ENCODE data around the gene KNG1.
A peak's percentile ranks its signal among the peaks of the same experiment; 100 is the strongest.

KNG1 gene

DNA sequence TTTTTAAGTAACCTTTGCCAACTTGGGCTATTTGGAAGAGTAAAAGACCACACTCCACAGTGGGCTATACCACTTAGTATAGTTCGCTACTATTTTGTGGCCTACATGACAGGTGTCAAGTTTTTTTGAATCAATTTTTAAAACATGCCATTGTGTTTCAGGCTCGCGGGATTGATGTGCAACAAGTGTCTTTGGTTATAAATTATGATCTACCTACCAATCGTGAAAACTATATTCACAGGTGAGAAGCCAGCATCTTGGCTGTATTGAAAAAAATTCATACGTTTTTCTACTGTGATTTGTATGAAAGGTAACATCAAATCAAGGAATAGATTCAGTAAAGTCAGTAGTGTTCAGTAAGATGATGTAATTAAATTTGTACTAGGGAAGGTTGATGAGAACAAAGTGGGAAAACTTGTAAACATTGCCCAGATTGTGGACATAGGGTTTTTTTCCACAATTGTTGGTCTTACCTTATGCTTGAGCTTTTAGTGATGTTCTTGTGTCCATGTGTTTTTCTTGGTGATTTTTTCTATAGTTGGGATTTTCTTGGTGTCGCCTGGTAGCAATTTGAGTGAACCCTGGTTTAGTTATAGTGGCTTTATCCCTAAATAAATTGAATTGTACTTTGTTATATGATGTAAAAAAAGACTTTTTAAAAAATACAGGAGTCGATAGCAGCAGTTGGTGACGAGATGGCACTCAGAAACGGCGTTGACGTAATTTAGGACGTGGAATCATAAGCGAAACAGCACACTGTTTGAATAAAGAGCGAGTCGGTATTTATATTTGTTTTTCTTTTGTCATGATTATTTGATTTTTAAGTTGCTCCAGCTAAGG lies 70.7 kb downstream of the KNG1 start:
- H3K27ac ChIP-seq, result peak overlapping the region; percentile 98

DNA sequence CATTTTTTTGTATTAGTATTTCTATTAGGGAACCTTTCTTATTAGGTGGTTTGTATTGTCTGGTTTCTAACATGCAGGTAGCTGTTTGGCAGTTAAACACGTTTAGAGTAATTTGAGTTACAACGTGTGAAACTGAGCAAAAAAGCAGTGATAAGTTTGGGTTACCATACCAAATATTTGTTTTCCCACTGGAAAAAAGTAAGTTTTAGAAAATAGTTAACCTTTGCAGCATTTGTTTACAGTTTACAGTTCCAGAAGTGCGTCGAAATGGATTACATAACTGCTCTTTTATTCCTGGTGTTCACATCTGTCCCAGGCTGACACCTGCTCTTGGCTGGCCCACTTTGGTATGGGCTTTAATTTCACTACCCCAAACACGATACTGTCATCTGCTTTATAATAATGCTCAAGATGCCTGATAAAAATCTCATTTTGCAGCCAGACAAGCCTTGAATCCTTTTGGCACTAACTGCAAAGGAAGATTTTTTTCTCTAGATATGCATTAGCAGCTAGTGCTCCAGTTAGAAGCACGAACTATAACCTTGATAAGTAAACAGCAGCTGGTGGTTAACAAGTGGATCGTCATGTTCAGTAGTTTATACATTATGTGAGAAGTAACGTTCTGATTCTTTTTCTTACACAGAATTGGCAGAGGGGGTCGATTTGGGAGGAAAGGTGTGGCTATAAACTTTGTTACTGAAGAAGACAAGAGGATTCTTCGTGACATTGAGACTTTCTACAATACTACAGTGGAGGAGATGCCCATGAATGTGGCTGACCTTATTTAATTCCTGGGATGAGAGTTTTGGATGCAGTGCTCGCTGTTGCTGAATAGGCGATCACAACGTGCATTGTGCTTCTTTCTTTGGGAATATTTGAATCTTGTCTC lies 71.6 kb downstream of the KNG1 start:
- peak overlapping the region; percentile 98 for H3K27ac ChIP-seq
- TF ChIP-seq, protein P1, sequence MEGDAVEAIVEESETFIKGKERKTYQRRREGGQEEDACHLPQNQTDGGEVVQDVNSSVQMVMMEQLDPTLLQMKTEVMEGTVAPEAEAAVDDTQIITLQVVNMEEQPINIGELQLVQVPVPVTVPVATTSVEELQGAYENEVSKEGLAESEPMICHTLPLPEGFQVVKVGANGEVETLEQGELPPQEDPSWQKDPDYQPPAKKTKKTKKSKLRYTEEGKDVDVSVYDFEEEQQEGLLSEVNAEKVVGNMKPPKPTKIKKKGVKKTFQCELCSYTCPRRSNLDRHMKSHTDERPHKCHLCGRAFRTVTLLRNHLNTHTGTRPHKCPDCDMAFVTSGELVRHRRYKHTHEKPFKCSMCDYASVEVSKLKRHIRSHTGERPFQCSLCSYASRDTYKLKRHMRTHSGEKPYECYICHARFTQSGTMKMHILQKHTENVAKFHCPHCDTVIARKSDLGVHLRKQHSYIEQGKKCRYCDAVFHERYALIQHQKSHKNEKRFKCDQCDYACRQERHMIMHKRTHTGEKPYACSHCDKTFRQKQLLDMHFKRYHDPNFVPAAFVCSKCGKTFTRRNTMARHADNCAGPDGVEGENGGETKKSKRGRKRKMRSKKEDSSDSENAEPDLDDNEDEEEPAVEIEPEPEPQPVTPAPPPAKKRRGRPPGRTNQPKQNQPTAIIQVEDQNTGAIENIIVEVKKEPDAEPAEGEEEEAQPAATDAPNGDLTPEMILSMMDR (conservative IDR thresholded peaks at IDR 0.05), result no peak

More for the DNA sequence above, 70.7 kb downstream of the KNG1 start:
- TF ChIP-seq, protein P1 (conservative IDR thresholded peaks at IDR 0.05), result no peak

DNA sequence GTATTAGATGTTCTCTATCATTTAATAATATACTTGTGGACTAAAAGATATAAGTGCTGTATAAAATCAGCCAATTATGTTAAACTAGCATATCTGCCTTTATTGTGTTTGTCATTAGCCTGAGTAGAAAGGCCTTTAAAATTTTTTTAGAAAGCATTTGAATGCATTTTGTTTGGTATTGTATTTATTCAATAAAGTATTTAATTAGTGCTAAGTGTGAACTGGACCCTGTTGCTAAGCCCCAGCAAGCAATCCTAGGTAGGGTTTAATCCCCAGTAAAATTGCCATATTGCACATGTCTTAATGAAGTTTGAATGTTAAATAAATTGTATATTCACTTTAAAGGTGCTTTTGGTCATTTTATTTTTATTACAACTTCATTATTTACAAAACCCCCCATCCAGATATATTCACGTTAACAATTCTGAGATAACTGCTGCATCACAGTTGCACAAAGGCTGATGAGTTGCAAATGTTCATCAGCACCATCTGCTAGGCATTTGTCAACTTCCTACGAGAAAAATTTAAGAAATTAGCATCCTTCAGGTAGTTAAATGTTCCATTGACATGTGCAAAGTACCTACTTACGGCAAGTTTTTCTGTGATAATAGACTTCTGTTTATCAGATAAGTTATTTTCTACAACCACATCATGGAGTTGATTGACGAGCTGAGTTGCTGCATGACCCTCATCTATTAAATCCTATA lies 72.5 kb downstream of the KNG1 start:
- TF ChIP-seq, protein P1 (conservative IDR thresholded peaks at IDR 0.05), result no peak
- no peak overlapping the region for H3K27ac ChIP-seq

DNA sequence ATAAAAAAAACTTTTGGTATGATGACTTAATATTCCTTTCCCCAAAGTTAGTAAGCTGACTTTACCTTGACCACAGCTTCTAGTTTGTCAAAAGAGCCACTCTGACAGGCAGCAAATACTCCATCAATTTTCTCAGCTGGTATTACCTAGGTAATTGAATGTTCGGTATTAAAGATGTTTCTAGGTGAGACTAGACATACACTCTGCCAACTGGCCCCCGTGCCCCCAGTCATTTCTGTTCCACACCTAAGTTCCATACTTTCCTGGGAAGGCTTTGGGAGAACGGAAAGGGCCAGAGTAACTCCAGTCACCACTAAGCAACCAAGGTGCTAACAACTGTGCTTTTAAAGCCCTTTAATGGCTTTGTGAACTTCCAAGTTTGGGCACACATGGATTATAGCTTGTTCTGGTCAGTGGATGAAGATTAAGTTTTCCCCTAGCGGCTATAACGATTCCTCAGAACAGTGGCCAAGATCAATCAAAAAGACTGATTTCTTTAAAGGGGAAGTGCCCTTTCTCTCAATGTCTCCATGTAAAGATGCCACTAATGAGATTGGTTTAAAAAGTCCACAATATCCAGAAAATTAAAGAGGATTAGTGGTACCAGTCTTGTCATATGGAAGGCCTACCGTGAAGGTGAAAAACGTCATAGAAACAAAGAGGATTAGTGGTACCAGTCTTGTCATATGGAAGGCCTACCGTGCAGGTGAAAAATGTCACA lies 73.3 kb downstream of the KNG1 start:
- TF ChIP-seq, protein P1 (conservative IDR thresholded peaks at IDR 0.05), result no peak
- peak overlapping the region; percentile 4; the same call in 1 of the 2 replicates for H3K27ac ChIP-seq

Data from VCaP (cell line).